ENCODE measurements around the gene LRRC42.

The LRRC42 gene

DNA sequence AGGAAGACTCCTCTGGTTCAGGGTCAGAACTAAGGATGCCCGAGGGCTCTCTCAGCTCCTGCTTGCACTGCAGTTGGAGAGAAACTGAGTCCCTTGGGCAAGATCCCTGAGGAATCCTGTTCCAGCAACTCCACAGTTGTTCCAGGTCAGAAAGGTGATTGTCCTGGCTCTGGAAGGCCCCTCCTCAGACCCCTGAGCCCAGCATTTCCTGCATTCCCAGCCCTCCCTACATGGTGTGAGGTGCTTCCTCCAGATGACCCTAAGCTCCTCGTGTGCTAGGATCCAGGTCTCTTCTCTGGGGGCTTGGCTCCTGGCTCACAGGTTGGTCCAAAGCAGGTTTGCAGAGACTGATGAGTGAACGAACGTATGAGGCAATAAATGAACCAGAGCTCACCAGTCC, 60.4 kb downstream of the LRRC42 start:
- DNase-seq: no peak
- TF ChIP-seq, protein P1, sequence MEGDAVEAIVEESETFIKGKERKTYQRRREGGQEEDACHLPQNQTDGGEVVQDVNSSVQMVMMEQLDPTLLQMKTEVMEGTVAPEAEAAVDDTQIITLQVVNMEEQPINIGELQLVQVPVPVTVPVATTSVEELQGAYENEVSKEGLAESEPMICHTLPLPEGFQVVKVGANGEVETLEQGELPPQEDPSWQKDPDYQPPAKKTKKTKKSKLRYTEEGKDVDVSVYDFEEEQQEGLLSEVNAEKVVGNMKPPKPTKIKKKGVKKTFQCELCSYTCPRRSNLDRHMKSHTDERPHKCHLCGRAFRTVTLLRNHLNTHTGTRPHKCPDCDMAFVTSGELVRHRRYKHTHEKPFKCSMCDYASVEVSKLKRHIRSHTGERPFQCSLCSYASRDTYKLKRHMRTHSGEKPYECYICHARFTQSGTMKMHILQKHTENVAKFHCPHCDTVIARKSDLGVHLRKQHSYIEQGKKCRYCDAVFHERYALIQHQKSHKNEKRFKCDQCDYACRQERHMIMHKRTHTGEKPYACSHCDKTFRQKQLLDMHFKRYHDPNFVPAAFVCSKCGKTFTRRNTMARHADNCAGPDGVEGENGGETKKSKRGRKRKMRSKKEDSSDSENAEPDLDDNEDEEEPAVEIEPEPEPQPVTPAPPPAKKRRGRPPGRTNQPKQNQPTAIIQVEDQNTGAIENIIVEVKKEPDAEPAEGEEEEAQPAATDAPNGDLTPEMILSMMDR (IDR thresholded peaks at IDR 0.05; ENCODE audit: low read depth, low read length, missing control alignments): no peak
- Histone ChIP-seq H3K4me3 (ENCODE audit: low read depth, low read length) (no peak overlapping the region), H3K36me3 (replicated peaks) (no peaks in the 10 kb centered on the region), H3K27me3 (replicated peaks) (peaks cover 4% of the 10 kb centered on the region), H3K27ac (no peak overlapping the region)
- in situ Hi-C loops (cut with HindIII; ENCODE audit: low pct_ligation_motif_present, low sequenced_read_pairs): no loop called here

DNA sequence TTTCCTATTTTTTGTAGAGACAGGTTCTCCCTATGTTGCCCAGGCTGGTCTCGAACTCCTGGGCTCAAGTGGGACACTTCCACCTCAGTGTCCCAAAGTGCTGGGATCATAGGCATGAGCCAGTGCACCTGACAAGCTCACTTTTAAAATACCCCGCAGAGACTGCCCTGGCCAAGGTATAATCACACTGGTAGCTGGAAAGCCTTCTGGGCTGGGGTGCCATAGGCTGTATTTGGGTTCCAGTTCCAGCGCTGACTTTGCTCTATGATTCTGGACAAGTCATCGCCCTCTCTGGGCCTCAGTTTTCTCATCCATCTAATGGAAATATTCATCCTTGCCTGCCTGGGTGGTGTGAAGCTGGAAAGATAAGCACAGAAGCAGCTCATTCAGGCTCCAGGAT, 61.5 kb downstream of the LRRC42 start:
- in situ Hi-C loops (cut with HindIII; ENCODE audit: low pct_ligation_motif_present, low sequenced_read_pairs): no loop called here
- Histone ChIP-seq H3K27ac (no peak overlapping the region), H3K36me3 (replicated peaks) (no peaks in the 10 kb centered on the region), H3K4me3 (ENCODE audit: low read depth, low read length) (no peak overlapping the region), H3K27me3 (replicated peaks) (peaks cover 6% of the 10 kb centered on the region)
- TF ChIP-seq, protein P1 (IDR thresholded peaks at IDR 0.05; ENCODE audit: low read depth, low read length, missing control alignments): no peak
- DNase-seq: no peak

DNA sequence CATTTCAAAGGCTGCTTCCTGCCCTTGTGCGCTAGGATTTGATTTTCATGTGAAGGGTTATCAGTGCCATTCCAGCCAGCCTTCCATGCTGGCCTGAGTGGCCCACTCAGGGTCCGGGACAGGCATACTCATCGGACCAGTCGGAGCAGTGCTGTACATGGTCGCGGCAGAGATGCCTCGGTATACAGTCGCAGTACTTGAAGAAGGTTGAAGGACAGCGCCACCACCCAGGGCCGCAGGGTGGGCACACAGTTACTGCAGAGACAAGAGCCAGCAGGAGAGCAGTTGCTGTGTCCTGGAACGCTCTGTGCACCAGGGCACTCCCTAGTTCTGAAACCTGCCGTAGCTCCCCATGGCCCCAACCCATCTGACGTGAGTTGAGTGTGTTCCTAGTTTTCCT, 62.7 kb downstream of the LRRC42 start:
- Histone ChIP-seq H3K36me3 (replicated peaks) (no peaks in the 10 kb centered on the region), H3K4me3 (ENCODE audit: low read depth, low read length) (no peak overlapping the region), H3K27me3 (replicated peaks) (peaks cover 6% of the 10 kb centered on the region), H3K27ac (no peak overlapping the region)
- no peak for DNase-seq
- TF ChIP-seq, protein P1 (IDR thresholded peaks at IDR 0.05; ENCODE audit: low read depth, low read length, missing control alignments): no peak
- in situ Hi-C loops (cut with HindIII; ENCODE audit: low pct_ligation_motif_present, low sequenced_read_pairs): no loop called here

DNA sequence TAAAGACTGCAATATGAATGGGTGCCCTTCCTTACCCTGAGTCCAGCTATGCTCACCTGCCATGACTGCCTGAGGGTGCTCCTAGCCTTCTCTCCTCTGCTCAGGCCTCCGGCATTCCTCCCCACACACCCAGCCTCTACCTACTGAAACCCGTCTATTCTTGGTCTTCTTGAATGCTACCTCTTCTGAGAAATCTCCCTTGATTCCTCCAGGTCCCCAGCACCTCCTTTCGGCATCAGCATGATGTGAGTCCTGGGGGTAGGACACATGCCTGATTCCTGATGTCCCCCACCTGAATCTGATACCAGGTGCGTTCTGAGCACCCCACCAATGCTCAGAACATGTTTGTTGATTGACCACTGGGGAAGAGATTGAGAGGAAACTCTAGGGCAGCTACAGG, 63.3 kb downstream of the LRRC42 start:
- no peaks in the 10 kb centered on the region for H3K36me3 ChIP-seq (replicated peaks)
- DNase-seq: no peak
- in situ Hi-C loops (cut with HindIII; ENCODE audit: low pct_ligation_motif_present, low sequenced_read_pairs): no loop called here
- H3K27ac ChIP-seq: no peak overlapping the region
- peaks cover 6% of the 10 kb centered on the region for H3K27me3 ChIP-seq (replicated peaks)
- no peak overlapping the region for H3K4me3 ChIP-seq (ENCODE audit: low read depth, low read length)
- TF ChIP-seq, protein P1 (IDR thresholded peaks at IDR 0.05; ENCODE audit: low read depth, low read length, missing control alignments): no peak

DNA sequence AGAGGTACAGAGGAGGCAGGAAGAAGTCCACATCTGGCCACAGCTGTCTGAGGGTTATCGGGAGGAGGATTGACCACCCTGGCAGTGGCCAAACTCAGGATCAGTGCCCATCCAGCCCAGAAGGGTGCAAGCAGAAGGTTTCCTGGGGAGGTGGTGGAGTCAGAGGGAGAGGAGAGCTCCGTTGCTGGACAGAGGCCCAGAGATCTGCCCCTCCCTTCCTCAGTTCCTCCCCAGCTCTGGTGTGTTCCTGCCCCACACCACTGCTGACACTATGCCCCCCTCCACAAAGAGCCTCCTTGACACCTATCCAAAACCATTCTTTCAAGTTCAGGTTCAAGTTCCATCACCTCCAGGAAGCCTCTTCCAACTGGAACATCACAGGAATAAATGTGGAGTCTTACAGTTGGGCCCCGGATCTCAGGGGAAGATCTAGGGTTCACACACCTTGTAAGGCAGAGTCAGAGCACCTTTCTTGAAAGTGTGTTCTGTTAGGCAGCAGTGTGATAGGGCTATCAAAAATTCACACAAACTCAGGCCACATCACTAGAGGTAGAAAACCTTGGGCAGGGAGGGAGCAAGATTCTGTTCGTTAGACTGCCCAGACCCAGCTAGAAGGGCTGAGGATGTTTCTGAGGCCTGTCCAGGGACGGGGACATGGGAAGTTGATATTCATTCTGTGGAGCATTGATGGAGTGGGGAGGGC, 64.4 kb downstream of the LRRC42 start:
- TF ChIP-seq, protein P1 (IDR thresholded peaks at IDR 0.05; ENCODE audit: low read depth, low read length, missing control alignments): no peak
- in situ Hi-C loops (cut with HindIII; ENCODE audit: low pct_ligation_motif_present, low sequenced_read_pairs): no loop called here
- no peak overlapping the region for H3K4me3 ChIP-seq (ENCODE audit: low read depth, low read length)
- no peak overlapping the region for H3K27ac ChIP-seq
- no peak for DNase-seq
- peaks cover 6% of the 10 kb centered on the region for H3K27me3 ChIP-seq (replicated peaks)
- H3K36me3 ChIP-seq (replicated peaks): no peaks in the 10 kb centered on the region

Data from brain microvascular endothelial cell (primary cell).